ENCODE measurements around the gene ANGEL1. TPM values are rescaled to one million over a fixed set of nuclear protein-coding genes. Genes with fewer than 3 reads are reported as not detected.

Gene ANGEL1
- total and polyA plus RNA-seq, 4 donors = 5.2 to 15.9 (median 9.6) TPM

DNA sequence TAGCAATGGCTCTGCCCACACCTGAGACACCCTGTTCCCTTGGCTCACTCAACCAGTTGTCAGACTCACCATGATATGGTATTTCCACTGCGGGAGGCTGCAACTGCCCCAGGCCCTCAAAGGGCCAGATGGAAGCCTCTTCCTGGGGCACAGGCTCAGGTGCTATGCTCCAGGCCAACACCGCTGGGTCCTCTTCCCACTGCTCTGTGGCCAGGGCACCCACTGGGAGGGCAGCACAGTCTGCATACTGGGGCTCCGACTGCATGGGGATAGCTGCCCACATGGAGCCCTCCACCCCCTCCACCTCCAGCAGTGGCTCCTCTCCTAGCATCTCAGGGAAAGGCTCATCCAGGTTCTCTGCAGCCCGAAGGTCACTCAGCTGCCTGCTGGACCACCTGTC lies 3.7 kb downstream of the ANGEL1 start:
- Histone ChIP-seq H3K9ac (ENCODE audit: low read depth in 1 of 2, low read length in 2 of 2) (peak overlapping the region in 1 of 2 donors; percentile 6), H3K27me3 (ENCODE audit: control insufficient read depth in 4 of 4, insufficient read depth in 4 of 4, low read length in 3 of 4) (no peaks in the 10 kb centered on the region), H3K4me3 (ENCODE audit: low read depth in 1 of 3, low read length in 3 of 3) (no peak overlapping the region), H3K4me1 (ENCODE audit: control insufficient read depth in 4 of 4, insufficient read depth in 4 of 4, low read length in 3 of 4) (peaks cover 2 to 24% (median 16%) of the 10 kb centered on the region in 4 donors), H3K36me3 (ENCODE audit: control insufficient read depth in 4 of 4, insufficient read depth in 3 of 4, low read depth in 1 of 4, low read length in 3 of 4) (peaks cover 3 to 43% (median 37%) of the 10 kb centered on the region in 4 donors), H3K9me3 (ENCODE audit: control insufficient read depth in 4 of 4, low read length in 3 of 4) (no peaks in the 10 kb centered on the region), H3K27ac (ENCODE audit: low read depth in 1 of 2, low read length in 2 of 2) (no peak overlapping the region)
- TF ChIP-seq RAD21 (IDR thresholded peaks at IDR 0.05) (no peak), HNF4A (conservative IDR thresholded peaks at IDR 0.05) (no peak), HNF4G (IDR thresholded peaks at IDR 0.05) (no peak), RXRA (IDR thresholded peaks at IDR 0.05) (no peak), JUND (IDR thresholded peaks at IDR 0.05) (no peak)
- TF ChIP-seq, protein P1, sequence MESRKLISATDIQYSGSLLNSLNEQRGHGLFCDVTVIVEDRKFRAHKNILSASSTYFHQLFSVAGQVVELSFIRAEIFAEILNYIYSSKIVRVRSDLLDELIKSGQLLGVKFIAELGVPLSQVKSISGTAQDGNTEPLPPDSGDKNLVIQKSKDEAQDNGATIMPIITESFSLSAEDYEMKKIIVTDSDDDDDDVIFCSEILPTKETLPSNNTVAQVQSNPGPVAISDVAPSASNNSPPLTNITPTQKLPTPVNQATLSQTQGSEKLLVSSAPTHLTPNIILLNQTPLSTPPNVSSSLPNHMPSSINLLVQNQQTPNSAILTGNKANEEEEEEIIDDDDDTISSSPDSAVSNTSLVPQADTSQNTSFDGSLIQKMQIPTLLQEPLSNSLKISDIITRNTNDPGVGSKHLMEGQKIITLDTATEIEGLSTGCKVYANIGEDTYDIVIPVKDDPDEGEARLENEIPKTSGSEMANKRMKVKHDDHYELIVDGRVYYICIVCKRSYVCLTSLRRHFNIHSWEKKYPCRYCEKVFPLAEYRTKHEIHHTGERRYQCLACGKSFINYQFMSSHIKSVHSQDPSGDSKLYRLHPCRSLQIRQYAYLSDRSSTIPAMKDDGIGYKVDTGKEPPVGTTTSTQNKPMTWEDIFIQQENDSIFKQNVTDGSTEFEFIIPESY (IDR thresholded peaks at IDR 0.05) = no peak
- WGBS = 97% methylated on average over 4 of the region's 4 CpGs
- DNase-seq (ENCODE audit: low spot score) = no peak

DNA sequence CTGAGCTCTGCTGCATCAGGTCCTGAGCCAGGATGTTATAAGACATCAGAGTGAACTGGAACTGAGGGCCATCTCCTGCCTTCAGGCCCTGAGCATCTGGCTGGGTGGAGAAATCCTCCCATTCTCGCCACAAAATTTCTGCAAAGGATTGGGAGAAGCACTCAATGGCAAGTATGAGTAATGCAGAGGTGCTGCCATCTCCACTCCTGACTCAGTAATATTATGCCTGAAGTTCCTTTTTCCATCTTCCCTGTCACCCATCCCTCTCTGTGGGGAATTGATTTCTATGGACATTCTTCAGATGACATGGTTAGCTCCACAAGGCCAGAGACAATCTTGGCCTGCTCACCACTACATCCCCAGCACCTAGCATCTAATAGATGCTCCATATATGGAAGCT lies 4.7 kb downstream of the ANGEL1 start:
- H3K36me3 ChIP-seq (ENCODE audit: control insufficient read depth in 4 of 4, insufficient read depth in 3 of 4, low read depth in 1 of 4, low read length in 3 of 4) = peaks cover 5 to 52% (median 47%) of the 10 kb centered on the region in 4 donors
- no peaks in the 10 kb centered on the region for H3K9me3 ChIP-seq (ENCODE audit: control insufficient read depth in 4 of 4, low read length in 3 of 4)
- no peaks in the 10 kb centered on the region for H3K27me3 ChIP-seq (ENCODE audit: control insufficient read depth in 4 of 4, insufficient read depth in 4 of 4, low read length in 3 of 4)
- 96% methylated on average over 1 of the region's 1 CpG for WGBS
- peaks cover under 1 to 20% (median 13%) of the 10 kb centered on the region in 4 donors for H3K4me1 ChIP-seq (ENCODE audit: control insufficient read depth in 4 of 4, insufficient read depth in 4 of 4, low read length in 3 of 4)
- DNase-seq (ENCODE audit: low spot score) = no peak
- H3K4me3 ChIP-seq (ENCODE audit: low read depth in 1 of 3, low read length in 3 of 3) = no peak overlapping the region
- no peak overlapping the region for H3K9ac ChIP-seq (ENCODE audit: low read depth in 1 of 2, low read length in 2 of 2)
- no peak for TF ChIP-seq YY1 (IDR thresholded peaks at IDR 0.05)
- TF ChIP-seq, protein P2, sequence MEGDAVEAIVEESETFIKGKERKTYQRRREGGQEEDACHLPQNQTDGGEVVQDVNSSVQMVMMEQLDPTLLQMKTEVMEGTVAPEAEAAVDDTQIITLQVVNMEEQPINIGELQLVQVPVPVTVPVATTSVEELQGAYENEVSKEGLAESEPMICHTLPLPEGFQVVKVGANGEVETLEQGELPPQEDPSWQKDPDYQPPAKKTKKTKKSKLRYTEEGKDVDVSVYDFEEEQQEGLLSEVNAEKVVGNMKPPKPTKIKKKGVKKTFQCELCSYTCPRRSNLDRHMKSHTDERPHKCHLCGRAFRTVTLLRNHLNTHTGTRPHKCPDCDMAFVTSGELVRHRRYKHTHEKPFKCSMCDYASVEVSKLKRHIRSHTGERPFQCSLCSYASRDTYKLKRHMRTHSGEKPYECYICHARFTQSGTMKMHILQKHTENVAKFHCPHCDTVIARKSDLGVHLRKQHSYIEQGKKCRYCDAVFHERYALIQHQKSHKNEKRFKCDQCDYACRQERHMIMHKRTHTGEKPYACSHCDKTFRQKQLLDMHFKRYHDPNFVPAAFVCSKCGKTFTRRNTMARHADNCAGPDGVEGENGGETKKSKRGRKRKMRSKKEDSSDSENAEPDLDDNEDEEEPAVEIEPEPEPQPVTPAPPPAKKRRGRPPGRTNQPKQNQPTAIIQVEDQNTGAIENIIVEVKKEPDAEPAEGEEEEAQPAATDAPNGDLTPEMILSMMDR (IDR thresholded peaks at IDR 0.05; ENCODE audit: low read depth, low read length, missing input control) = no peak
- TF ChIP-seq, protein P1 (IDR thresholded peaks at IDR 0.05) = no peak
- no peak for TF ChIP-seq HNF4G (IDR thresholded peaks at IDR 0.05)
- TF ChIP-seq, protein P3, sequence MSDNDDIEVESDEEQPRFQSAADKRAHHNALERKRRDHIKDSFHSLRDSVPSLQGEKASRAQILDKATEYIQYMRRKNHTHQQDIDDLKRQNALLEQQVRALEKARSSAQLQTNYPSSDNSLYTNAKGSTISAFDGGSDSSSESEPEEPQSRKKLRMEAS (IDR thresholded peaks at IDR 0.05) = no peak
- TF ChIP-seq GABPA (IDR thresholded peaks at IDR 0.05 in 1 of 2, conservative IDR thresholded peaks at IDR 0.05 in 1 of 2) = no peak
- no peak for TF ChIP-seq RXRA (IDR thresholded peaks at IDR 0.05)
- TF ChIP-seq FOXA1 (IDR thresholded peaks at IDR 0.05) = no peak
- H3K27ac ChIP-seq (ENCODE audit: low read depth in 1 of 2, low read length in 2 of 2) = no peak overlapping the region

DNA sequence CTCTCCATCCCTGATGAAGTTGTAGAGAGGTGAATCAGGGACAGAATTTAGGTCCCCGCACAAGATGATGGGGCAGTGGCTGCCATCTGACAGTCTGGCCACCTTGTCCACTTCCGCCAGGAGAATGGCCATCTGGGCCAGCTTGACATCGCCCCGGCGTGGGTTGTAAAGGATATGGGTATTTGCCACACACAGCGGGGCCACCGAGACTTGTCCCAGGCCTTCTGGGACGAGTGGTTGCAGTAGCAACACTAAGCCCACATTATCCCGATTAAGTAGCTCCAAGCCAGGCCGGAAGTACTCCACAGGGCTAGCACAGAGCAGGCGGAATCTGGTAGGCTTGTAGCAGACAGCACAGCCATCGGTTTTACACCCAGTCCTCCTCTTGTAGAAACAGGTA lies 6.2 kb downstream of the ANGEL1 start:
- no peaks in the 10 kb centered on the region for H3K27me3 ChIP-seq (ENCODE audit: control insufficient read depth in 4 of 4, insufficient read depth in 4 of 4, low read length in 3 of 4)
- H3K36me3 ChIP-seq (ENCODE audit: control insufficient read depth in 4 of 4, insufficient read depth in 3 of 4, low read depth in 1 of 4, low read length in 3 of 4) = peaks cover 8 to 63% (median 56%) of the 10 kb centered on the region in 4 donors
- H3K4me1 ChIP-seq (ENCODE audit: control insufficient read depth in 4 of 4, insufficient read depth in 4 of 4, low read length in 3 of 4) = peaks cover 0 to 17% (median 10%) of the 10 kb centered on the region in 4 donors
- DNase-seq (ENCODE audit: low spot score) = no peak
- WGBS = 94% methylated on average over 12 of the region's 12 CpGs
- H3K27ac ChIP-seq (ENCODE audit: low read depth in 1 of 2, low read length in 2 of 2) = no peak overlapping the region
- H3K9me3 ChIP-seq (ENCODE audit: control insufficient read depth in 4 of 4, low read length in 3 of 4) = no peaks in the 10 kb centered on the region
- no peak overlapping the region for H3K4me3 ChIP-seq (ENCODE audit: low read depth in 1 of 3, low read length in 3 of 3)
- H3K9ac ChIP-seq (ENCODE audit: low read depth in 1 of 2, low read length in 2 of 2) = no peak overlapping the region
- TF ChIP-seq, protein P4, sequence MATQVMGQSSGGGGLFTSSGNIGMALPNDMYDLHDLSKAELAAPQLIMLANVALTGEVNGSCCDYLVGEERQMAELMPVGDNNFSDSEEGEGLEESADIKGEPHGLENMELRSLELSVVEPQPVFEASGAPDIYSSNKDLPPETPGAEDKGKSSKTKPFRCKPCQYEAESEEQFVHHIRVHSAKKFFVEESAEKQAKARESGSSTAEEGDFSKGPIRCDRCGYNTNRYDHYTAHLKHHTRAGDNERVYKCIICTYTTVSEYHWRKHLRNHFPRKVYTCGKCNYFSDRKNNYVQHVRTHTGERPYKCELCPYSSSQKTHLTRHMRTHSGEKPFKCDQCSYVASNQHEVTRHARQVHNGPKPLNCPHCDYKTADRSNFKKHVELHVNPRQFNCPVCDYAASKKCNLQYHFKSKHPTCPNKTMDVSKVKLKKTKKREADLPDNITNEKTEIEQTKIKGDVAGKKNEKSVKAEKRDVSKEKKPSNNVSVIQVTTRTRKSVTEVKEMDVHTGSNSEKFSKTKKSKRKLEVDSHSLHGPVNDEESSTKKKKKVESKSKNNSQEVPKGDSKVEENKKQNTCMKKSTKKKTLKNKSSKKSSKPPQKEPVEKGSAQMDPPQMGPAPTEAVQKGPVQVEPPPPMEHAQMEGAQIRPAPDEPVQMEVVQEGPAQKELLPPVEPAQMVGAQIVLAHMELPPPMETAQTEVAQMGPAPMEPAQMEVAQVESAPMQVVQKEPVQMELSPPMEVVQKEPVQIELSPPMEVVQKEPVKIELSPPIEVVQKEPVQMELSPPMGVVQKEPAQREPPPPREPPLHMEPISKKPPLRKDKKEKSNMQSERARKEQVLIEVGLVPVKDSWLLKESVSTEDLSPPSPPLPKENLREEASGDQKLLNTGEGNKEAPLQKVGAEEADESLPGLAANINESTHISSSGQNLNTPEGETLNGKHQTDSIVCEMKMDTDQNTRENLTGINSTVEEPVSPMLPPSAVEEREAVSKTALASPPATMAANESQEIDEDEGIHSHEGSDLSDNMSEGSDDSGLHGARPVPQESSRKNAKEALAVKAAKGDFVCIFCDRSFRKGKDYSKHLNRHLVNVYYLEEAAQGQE (IDR thresholded peaks at IDR 0.05) = no peak
- TF ChIP-seq, protein P1 (IDR thresholded peaks at IDR 0.05) = no peak
- TF ChIP-seq, protein P3 (IDR thresholded peaks at IDR 0.05) = no peak
- TF ChIP-seq, protein P5, sequence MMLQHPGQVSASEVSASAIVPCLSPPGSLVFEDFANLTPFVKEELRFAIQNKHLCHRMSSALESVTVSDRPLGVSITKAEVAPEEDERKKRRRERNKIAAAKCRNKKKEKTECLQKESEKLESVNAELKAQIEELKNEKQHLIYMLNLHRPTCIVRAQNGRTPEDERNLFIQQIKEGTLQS (IDR thresholded peaks at IDR 0.05) = no peak
- no peak for TF ChIP-seq SP1 (IDR thresholded peaks at IDR 0.05)

All from liver (tissue), 9 donors.